Measurements from ENCODE around the gene D2HGDH. TPM values are rescaled to one million over a fixed set of nuclear protein-coding genes. Genes with fewer than 3 reads are reported as not detected.

D2HGDH gene
- total and polyA plus RNA-seq, 9 of the 15 experiments (the other 6 are each of a cell fraction or from before 2014, with no cell fraction given), result 0.39 to 30.8 (median 10.3) TPM

- TF ChIP-seq ZNF280B (CRISPR knock-in tag; IDR thresholded peaks at IDR 0.05) (no peak), SAP30 (IDR thresholded peaks at IDR 0.05; ENCODE audit: borderline replicate concordance, insufficient read depth, low read depth, low read length, poor library complexity, severe bottlenecking) (peak; percentile 69), HMGXB4 (CRISPR knock-in tag; IDR thresholded peaks at IDR 0.05) (no peak), HINFP (tag; conservative IDR thresholded peaks at IDR 0.05; ENCODE audit: low read depth) (no peak), ATF7 (IDR thresholded peaks at IDR 0.05) (no peak), YBX1 (IDR thresholded peaks at IDR 0.05) (no peak), KLF6 (CRISPR knock-in tag; IDR thresholded peaks at IDR 0.05; ENCODE audit: borderline replicate concordance) (no peak), RERE (CRISPR knock-in tag; IDR thresholded peaks at IDR 0.05; ENCODE audit: borderline replicate concordance) (no peak), ZNF12 (CRISPR knock-in tag; IDR thresholded peaks at IDR 0.05) (no peak), RBM34 (IDR thresholded peaks at IDR 0.05; ENCODE audit: borderline replicate concordance, insufficient read depth, low read length) (0 out of 2 replicates have a peak, but pooled peaks have one; percentile 5), SAFB (IDR thresholded peaks at IDR 0.05; ENCODE audit: borderline replicate concordance, low read depth, low read length) (0 out of 2 replicates have a peak, but pooled peaks have one; percentile 25), GTF2B (IDR thresholded peaks at IDR 0.05; ENCODE audit: extremely low read depth, insufficient read length) (no peak), SRSF1 (IDR thresholded peaks at IDR 0.05; ENCODE audit: low read depth, low read length) (no peak), HEY1 (CRISPR knock-in tag; IDR thresholded peaks at IDR 0.05; ENCODE audit: borderline replicate concordance) (no peak)
Observed at GRCh38 chr2:241686324-241686649, 48.1 kb upstream of the D2HGDH start (continued).
